SW 1271 (cell line): Measurements from ENCODE around the gene TMEM82.

Experiments
- DNase-seq, 2 experiments: peaks; one replicate each; lab custom pipeline; 2025; lab: John Stamatoyannopoulos, UW

TMEM82 gene

DNA sequence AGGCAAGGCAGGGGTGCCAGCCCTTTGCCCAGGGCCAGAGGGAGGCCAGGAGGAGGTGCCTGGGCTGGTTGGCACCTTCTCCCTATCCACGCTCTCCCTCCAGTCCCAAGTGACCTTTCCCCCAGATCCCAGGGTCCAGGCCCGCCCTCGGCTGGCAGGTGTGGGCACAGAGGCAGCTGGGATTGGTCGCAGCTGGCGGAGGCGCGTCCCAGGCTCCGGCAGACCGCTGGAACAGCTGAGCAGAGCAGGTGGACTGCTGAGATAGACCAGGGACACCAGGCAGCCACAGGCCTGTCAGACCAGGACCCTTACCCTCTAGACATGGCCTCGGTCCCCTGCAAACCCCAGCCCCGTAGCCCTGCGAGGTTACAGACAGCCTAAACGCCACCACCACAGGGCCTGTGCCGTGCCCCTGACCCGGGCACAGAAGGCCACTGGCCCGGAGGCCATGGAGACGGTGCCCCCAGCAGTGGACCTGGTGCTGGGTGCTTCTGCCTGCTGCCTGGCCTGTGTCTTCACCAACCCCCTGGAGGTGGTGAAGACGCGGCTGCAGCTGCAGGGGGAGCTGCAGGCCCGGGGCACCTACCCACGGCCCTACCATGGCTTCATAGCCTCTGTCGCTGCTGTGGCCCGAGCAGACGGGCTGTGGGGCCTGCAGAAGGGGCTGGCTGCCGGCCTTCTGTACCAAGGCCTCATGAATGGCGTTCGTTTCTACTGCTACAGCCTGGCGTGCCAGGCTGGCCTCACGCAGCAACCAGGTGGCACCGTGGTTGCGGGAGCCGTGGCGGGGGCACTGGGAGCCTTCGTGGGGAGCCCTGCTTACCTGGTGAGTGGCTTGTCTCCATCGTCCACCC is 6.0 kb upstream of the TMEM82 start, which contains the start of gene SLC25A34:
Gene SLC25A34 (plus strand): TSS at position 221 of the 854 bp plus-strand sequence. CDS start 228 bp downstream, at position 449.
- no peak for DNase-seq

DNA sequence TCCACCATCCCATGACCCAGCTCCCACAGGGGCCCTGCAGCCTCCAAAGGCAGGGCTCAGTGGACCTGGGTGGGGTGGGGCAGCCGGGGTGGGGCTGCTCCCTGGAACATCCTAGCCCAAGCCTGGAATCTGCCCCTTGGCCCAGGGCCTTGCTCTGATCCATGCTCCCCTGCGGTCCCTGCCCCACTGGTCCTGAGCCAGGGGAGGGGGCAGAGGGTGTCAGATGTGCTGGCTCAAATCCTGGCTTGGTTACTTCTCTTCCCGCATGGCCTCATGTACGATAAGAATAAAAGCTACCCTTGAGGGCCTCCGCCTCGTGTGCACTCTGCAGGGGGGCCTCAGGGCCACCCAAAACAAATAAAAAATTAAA is 5.4 kb upstream of the TMEM82 start:
- DNase-seq: no peak

DNA sequence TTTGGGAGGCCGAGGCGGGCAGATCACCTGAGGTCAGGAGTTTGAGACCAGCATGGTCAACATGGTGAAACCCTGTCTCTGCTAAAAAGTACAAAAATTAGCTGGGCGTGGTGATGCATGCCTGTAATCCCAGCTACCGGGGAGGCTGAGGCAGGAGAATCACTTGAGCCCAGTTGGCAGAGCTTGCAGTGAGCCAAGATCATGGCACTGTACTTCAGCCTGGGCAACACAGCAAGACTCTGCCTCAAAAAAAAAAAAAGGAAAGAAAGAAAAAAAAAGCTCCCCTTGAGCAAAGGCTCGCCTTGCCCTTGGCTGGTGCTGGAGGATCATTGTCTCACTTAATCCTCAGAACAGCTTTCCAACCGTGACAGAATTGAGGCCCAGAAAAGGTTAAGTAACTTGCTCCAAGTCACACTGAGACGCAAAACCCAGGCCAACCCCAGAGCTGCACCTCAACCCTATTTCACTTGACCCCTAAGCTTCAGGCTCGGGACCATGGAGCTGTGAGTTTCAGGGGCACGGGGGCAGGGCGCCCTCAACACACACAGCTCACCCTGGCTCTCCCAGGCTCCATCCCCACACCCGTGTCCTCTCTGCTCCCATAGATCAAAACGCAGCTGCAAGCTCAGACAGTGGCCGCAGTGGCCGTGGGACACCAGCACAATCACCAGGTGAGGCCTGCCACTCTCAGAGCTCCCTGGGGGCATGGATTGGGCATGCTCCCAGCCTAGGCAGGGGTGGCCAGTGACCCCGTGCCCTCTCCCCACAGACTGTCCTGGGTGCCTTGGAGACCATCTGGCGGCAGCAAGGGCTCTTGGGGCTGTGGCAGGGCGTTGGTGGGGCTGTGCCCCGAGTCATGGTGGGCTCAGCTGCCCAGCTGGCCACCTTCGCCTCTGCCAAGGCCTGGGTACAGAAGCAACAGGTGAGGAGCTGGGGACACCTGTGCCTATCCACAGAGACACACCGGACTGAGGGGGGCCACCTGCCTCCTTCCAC is 4.7 kb upstream of the TMEM82 start:
- DNase-seq: no peak

DNA sequence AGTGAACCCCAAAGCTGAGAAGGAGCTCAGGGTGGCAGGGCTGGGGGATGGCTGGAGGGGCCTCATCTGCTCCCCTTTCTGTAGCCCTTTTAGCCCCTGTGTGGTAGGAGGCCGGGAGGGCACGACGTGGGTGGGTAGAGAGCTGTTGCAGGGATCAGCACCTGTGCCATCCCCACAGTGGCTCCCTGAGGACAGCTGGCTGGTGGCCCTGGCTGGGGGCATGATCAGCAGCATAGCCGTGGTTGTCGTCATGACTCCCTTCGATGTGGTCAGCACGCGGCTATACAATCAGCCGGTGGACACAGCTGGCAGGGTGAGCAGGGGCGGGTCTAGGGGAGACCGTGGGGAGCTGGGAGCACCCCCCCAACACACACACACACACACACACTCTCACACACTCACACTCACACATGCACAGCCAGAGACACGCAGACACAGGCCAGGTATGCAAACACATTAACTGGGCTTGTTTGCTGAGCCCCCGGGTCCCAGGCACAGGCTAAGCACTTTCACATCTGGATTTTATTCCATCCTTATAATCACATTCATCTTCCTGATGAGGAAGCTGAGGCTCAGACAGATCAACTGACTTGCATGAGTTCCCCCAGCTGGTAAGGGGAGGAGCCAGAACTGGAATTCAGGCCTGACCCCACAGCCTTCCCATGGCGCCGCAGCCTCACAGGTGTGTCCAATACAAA is 3.7 kb upstream of the TMEM82 start:
- no peak for DNase-seq

DNA sequence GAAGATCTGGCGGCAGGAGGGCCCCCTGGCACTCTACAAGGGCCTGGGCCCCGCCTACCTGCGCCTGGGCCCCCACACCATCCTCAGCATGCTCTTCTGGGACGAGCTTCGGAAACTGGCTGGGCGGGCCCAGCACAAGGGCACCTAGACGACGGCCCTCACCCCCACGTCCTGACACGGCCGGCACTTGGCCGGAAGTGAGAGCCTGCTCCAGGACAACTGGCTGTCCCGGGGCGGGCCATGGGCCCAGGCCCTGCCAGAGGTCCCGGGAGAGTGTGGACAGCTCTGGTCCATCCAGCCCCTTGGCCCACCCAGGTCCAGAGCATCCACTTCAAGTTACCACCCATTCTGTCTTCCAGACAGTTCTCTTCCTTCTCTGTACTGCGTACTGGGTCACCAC is 3.0 kb upstream of the TMEM82 start:
- no peak for DNase-seq

DNA sequence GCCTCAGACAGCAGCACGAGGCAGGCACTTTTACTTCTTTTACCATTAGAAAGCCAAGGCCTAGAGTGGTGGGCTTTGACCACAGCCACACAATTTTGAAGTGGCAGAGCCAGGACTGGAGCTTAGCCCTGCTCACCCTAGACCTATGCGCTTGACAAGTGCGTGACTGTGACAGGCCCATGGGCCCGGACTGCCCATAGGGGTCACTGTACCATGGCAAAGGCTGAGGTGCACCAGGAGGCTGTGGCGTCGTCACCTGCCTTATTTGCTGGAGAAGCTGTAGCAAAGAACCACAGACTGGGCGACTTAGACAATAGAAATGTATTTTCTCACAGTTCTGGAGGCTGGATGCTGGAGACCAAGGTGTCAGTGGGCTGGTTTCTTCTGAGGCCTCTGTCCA is 2.6 kb upstream of the TMEM82 start:
- no peak for DNase-seq

DNA sequence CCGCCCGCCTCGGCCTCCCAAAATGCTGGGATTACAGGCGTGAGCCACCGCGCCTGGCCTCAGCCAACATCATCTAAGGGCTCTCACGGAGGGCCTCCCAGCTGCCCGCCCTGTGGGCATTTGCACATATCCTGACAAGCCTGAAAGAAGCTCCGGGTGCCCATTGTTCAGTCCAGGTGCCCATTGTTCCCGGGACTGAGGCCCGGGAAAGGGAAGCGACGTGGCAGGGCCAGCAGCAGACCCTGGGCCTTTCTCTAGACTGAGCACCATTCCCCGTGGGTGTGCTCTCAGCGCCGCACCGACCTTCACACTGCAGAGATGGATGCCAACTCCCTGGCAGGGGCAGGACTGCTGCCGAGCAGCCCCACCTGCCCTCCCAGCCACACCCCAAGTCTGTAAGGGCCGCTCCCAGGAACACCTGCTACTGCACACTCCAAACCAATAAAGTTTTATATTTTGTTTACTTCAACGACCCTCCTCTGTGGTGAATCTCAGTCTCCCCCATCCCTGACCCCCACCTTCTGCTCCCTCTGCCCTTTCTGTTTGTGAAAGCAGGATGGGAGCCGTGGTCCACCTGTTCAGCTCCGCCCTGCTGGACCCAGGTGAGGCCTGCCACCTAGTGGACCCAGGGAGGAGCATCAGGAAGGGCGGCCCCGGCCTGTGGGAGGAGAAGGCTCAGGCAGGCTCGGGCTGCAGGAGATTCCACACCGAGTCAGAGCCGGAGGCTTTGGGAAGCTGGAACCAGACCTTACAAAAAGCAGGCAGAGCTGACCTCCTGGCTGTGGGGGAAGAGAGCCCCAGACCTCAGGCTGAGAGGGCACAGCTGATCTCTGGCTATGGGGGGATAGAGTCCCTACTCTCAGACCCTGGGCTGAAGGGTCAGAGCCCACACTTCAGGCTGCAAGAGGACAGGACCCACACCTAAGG is 1.1 kb upstream of the TMEM82 start:
- DNase-seq: peak in 1 of 2 experiments; percentile 51

DNA sequence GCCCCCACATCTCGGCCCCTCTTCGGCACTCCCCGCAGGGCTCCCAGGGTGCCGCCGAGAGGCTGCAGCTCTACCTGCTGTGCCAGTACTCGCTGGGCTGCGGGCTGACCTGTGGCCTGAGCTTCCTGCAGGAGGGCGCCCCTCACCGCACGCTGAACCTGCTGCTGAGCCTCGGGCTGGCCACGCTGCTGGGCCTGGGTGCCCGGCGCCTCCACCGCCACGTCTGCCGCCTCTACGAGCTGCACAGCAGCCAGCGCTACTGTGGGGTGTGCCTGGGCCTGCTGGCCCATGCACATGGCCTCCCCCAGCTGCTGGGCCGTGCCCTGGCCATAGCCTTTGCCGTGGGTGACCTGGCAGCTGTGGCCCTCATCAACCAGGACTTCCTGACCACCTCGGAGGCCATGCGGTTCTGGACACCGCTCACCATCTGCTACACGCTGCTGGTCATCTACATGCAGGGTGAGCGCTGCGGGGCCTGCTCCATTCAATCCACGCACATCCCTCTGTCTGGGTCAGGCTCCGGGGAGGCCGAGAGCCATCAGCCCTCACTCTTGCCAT is 1.9 kb downstream of the TMEM82 start:
- DNase-seq: no peak

DNA sequence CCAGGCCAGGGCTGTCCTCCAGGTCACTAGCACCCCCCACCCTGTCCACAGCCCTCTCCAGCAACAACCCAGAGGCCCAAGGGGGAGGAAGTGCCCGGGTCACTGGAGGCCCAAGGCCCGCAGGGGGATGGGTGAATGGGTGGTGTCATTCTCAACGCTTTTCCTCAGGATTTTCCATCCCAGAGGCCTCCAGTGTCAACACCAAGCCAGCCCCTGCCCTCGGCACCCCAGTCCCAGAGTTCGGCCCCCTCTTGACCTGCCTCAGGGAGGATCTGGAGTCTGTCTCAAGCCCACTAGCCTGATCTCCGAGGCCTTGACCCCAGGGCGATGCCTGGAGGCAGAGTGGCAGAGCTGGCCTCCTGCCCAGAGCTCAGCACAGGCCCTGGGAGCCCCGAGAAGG is 5.1 kb downstream of the TMEM82 start:
- no peak for DNase-seq

DNA sequence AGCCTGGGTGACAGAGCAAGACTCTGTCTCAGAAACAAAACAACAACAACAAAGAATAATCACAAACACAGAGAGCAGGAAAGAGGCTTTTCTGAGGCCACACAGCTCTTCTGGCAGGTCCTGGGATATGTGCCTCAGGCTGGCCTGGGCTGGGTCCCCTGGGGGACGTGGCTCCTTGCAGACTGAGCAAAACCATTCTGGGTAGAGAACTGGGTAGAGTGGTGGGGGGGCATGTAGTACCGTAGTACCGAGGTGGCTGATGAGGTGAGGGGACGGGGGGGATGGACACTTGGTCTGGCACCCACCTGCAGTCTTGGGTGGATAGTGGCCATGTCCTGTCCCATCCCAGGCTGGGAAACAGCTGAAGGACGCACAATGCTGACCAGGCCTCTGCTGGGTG is 6.0 kb downstream of the TMEM82 start:
- DNase-seq: no peak

DNA sequence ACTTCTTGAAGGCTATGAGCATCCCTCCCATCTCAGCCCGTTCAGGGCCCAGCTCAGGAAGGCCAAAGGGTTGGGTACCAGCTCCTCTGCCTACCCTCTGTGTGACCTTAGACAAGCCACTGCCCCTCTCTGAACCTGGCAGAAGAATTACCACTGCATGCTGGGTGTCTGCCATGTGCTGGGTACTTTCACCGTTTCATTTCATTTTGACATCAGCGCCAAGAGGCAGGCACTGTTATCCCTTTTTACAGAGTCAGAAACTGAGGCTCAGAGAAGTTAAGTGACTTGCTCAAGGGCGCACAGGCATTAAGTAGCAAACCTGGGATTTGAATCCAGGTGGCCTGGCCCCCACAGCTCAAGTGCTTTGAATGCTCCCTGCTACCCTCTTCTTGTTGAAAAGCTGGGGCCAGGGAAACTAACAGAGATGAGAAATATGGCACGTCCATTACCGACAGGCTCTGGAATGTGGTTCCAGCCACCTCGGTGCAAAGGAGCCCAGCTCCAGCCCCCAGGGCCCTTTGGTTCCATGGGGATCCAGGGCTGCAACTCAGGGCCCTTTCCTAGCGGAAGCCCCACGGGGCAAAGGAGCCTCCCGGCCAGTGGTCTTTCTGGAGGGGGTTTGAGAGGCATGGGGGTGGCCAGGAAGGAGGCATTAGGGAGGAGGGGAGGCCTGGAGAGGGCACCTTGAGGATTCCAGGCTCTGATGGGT is 6.5 kb downstream of the TMEM82 start:
- DNase-seq: no peak

DNA sequence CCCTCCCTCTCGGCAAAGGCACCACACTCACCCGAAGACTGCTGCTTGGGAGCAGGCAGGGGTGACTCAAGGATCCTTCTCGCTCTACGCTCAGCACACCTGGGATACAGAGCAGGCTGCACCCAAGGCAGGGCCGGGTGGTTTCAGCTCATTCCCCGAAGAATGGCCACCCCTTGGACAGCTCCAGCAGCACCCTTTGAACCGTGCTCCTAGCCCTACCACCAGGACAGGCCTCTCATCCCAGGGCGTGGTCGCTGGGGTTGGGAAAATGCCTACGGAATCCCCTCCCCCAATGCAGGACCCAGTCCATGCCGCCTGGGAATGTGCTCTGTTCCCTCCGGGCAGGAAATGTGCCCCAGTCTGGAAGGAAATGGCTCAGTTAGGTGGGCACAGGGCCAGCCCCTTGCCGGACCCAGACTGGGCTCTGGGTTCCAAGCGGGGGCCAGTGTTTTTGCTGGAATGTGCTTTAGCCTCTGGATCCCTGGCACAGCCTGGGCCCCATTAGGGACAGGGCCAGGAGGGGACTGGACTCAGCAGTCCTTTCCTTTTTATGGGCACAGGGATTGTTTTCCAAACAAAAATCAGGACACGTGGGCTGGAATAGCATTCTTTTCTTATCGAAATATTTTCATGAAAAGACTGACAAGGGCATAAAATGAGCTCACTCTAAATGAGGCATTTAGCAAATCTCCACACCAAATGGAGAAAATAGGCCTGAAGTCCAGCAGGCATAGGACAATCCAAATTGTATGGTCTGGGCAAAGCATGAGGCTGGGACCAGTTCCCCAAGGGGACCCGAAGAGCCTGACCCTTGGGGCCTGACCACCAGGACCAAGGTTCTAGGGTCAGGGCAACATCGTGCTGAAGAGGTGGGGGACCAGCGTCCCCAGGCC is 7.3 kb downstream of the TMEM82 start:
- DNase-seq: no peak

DNA sequence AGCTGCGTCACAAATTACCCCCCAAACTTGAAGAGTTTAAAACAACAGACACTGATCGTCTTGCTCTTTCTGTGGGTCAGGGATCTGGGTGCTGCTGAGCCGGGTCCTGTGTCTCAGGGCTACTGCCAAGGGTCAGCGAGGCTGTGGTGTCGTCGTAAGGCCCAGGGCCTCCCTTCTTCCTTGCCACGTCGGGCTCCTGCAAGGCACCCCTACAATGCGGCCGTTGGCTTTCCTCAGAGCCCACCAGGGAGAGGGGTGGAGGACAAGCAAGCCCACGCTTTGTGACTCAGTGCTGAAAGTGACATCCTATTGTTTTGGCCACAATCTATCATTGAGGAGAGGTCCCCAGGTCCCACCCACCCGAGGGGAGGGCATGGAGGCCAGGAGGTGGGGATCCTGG is 8.6 kb downstream of the TMEM82 start:
- DNase-seq: no peak

DNA sequence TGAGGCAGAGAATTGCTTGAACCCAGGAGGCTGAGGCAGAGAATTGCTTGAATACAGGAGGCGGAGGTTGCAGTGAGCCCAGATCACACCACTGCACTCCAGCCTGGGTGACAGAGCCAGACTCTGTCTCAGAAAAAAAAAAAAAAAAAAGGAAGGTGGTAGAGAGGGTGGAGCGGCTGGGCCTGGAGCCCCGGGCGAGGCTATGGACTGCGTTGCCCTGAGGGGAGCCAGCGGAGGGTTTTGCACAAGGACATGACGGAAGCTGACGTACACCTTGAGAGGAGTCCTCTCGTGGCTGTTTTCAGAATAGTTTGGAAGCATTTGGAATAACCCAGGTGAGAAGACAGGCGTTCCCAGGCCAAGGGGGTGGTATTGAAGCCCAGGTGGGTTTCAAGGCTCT is 9.4 kb downstream of the TMEM82 start:
- DNase-seq: no peak

DNA sequence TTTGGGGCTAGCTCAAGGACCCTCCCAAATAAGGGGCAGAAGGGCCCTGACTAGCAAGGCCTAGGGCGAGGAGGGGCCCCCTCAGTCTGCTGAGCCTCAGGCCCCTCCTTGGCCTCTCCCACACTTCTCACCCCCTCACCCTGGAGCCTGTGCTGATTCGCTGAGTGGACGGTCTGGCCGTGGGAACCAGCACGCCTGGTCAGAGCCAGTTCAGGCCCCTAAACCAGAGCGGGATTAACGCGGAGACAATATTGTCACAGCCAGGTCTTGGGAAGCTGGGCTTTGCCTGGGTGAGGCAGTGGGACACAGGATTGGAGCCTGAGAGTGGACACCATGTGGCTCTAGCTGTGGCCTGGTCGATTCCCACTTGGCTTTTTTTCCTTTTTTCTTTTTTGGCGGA is 11.5 kb downstream of the TMEM82 start:
- DNase-seq: no peak

DNA sequence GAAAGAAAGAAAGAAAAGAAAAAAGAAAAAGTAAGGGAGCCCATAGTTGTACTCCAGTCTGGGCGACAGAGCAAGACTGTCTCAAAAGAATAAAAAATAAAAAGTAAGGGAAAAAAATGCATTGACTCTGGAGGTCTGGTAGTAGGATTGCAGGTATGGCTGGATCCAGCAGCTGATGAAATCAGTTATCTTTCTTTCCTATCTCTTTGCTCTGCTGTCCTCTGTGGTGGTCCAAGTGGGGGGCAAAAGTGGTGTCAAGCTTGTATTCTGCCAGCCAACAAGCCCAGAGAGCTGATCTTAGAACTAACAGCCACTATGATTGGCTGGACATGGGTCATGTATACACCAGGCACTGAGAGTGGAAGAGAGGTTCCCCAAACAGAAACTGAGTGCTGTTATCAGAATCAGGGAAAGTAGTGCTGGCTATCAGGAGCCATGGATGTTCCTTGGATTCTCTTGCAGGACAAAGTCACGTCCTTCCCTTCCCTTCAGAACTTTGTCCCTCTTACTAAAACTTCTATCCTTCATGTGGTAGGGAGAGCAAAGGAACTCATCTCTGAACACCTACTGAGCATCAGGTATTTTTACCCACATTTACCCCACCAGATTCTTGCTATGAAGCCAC is 12.8 kb downstream of the TMEM82 start:
- no peak for DNase-seq

DNA sequence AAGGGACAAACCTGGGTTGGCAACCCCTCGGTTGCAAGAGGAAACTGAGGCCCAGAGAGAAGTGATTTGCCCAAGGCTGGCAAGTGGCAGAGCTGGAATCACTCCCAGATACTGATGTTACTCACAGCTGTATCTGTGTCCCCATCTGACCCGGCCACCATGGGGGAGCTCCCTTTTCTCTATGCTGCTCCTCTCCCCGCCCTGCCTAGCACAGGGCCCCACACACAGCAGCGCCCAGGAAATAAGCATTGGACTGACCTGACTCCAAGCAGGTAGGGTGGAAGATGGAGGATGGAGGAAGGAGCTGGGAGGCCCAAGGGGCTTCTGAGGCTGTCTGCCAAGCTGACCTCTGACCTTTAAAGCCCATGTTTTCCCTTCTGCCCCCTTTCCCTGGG is 13.3 kb downstream of the TMEM82 start:
- no peak for DNase-seq

DNA sequence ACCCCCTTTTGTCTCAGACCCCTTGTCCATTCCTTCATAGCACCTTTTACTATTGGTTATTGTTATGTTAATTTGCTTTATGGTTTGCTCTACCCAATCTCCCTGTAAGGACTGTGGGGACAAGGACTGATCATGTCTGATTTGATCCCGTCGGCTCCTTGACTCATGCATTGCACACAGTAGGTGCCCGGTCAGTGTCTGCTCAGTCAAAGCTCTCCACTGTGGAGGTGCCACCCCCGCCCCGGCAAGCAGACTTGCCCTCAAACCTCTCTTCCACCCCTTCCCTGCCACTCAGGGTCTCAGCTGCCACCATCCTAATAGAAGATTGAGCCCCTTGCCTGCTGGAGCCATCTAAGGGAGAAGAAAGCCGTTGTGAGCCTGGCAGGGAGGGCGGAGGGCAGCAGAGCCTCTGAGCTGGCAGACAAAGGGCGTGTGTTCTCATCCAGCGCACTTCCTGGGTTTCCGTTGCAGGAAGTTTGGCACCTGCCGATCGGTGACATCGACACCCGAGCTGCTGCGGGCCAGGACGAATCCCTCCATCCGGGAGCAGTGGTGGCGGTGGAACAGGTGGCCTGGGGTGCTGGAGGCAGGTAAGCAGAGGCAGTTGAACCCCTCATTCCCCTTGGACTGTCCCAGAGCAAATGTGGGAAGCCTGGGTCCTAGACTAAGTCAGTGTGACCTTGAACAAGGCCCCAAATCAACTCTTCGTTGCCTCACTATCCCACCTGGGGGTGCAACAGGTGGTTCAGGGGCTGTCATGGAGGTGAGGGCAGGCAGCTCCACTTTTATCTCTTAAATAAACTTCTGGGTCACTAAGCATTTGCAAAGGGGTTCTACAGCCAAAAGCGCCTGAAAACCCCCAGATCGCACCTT is 14.1 kb downstream of the TMEM82 start:
- DNase-seq: no peak
